Activated gamma-delta T cell (primary cell): Measurements from ENCODE around the gene TMX1.

Experiments
- DNase-seq: peaks from one replicate; lab custom pipeline; 2025; lab: John Stamatoyannopoulos, UW

TMX1 gene

DNA sequence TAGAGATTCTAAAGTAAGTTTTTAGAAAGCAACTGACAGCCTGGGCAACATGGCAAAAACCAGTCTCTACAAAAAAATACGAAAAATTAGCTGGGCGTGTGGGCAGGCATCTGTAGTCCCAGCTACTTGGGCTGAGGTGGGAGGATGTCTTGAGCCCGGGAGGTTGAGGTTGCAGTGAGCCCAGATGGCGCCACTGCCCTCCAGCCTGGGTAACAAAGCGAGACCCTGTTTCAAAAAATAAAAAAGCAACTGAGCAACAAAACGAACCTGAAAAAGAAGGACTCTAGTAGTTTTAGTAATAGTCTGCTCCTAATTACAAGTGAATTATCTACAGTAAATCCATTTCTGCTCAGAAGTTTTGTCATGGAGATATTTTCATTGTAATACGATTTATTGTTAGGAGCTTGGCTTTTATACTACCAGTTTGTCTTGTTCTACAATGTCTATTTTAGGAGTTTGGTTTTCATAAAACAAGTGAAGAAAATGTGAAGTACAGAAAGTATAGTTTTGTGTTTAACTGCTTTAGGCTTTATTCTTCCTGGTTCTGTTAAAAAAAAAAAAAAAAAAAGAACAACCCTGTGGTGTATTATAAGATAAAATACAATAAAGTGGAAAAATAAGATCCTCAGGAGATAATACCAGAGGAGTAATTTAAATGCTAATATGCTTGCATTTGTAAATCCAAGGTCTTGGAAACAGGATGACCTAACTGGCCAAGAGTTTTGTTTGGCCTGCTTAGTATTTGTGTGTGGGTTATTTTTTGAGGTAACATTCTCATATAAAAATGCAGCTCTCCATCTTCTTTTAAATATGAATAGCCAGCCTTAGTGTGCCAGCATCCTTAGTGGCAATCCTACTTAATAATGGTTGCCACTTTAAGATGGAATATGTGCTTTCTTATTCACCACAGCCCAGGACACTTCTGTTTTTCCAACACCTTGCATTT is 2.8 kb downstream of the TMX1 start:
- DNase-seq = no peak

DNA sequence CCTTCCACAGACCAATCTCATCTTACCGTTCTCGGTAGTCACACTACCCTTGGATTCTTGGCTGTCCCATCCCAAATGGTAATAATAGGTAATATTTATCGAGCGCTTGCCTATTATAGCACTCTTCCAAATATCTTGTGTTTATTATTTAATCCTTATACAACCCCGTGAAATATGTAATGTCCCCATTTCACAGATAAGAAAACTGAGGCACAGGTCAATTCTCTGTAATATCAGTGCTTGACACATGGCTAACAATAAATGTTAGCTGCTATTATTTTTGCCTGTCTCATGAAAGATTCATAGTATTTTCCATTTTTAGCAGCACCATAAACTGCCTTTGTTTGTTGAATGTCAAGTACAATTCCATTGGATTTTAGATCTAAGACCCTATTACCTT is 4.5 kb downstream of the TMX1 start:
- no peak for DNase-seq

GRCh38 chr14:51246032-51246431 is 6.0 kb downstream of the TMX1 start:
- DNase-seq = no peak

- no peak for DNase-seq
Observed at GRCh38 chr14:51248016-51248987, 8.3 kb downstream of the TMX1 start.

- DNase-seq = no peak
Observed at GRCh38 chr14:51251486-51251885, 11.4 kb downstream of the TMX1 start.

GRCh38 chr14:51253880-51254279 is 13.8 kb downstream of the TMX1 start:
- no peak for DNase-seq

DNA sequence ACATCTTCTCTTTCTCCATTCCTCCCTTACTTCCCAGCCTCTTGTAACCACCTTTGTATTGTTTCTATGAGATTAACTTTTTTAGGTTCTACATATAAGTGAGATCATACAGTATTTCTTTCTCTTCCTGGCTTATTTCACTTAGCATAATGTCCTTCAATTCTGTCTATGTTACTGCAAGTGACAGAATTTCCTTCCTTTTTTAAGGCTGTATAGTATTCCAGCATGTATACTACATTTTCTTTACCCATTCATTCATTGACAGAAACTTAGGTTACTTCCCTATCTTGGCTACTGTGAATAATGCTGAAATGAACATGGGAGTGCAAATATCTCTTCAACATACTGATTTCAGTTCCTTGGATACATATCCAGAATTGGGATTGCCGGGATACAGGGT is 18.2 kb downstream of the TMX1 start:
- no peak for DNase-seq

- DNase-seq = no peak
Observed at GRCh38 chr14:51258788-51259187, 18.7 kb downstream of the TMX1 start.

DNA sequence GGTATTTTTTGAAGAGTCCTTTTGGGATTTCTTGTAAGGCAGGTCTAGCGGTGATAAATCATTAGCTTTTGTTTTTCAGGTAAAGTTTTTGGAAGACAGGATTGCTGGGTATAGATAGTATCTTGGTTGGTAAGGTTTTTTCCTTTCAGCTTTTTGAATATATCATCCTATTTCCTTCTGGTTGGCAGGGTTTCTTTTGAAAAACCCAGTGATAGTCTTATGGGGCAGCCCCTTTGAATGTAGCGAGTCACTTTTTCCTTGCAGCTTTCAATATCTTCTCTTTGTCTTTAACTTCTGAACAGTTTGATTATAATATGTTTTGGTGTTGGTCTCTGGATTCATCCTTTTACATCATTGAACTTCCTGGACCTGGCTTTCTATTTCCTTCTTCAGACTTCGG is 20.2 kb downstream of the TMX1 start:
- DNase-seq = no peak

DNA sequence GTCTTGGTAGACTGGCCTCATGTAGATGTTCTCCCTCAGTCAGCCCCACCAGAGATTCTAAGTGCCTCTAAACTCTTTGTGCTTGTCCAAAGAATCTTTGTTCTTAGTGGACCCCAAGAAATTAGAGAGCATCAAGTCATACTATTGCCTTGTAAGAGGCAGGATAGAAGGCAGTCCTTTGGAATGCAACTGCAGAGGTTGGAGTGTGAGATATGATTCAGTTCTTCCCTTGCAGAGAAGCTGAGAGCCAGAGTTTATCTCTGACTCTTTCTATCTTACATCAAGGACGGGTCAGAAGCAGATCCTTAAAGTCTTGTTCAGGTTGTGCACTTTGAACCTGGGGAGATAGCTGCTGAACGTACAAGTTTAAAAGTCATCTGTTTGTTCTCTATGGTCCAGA is 21.1 kb downstream of the TMX1 start:
- no peak for DNase-seq

DNA sequence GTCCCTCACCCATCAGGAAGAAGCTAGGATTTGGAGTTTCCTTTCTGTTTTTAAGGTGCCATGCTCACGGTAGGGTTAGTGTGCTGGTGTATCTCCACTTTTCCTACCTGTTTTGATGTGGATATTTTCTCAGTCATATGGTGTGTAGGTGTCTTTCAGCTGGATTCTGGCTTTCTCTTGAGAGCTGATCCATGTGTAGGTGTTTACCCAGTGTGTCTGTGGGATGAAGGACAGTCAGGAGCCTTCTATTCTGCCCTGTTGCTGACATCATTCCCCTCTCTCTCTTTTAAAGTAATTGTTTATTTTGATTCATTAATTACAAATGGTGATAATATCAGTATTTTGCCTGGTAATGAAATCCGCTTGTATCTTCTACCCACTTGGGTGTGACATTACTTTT is 22.8 kb downstream of the TMX1 start:
- DNase-seq = no peak

DNA sequence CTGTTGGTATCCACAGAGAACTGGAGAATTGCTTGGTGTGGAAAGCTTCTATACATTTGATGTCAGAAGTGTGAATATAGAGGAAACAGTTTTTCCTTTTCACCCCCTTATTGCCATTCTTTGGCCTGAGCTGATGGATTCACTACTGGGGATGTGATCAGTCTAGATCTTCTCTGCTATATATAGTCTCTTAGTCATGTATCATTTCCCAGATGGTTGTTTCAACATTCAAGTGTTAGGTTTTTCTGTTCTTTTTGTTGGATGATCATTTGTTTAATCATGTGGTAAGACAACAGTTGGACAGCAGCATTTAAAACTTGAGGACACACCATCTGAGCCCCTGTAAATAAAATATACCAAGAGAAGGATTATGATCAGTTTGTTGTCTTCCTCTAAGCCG is 29.6 kb downstream of the TMX1 start:
- DNase-seq = no peak

DNA sequence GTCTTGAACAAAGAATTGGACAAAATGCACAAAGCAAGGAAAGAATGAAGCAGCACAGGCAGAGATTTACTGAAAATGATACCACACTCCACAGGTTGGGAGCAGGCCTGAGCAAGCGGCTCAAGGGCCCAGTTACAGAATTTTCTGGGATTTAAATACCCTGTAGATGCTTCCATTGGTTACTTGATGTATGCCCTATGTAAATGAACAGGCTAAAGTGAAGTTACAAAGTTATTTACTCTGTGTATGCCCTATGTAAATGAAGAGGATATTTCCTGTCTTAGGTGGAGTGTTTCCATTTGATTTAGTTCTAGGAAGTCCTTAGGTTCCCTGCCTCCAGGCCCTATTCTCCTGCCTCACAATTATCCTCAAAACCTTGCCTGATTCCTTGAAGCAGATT is 36.6 kb downstream of the TMX1 start:
- no peak for DNase-seq

GRCh38 chr14:51277753-51278415 is 37.8 kb downstream of the TMX1 start:
- DNase-seq = no peak

DNA sequence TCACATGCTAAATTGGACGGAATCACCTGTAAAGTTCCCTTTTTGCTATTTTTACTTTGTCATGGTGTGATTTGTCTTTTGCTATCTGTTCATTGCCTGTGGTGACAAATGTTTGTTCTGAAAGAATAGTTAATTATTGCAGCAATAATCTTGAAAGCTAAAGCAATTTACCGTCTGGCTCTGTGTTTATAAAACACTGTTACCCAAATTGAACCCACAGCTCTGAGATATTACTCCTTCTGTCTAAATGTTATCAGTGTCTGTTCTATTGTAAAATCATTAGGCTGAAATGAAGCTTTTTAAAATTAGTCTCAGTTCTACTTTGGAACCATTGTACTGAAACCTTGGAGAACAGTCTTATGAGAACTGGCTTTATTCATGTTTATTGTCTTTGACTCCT is 42.5 kb downstream of the TMX1 start:
- no peak for DNase-seq

GRCh38 chr14:51283402-51284085 is 43.5 kb downstream of the TMX1 start:
- DNase-seq = no peak

DNA sequence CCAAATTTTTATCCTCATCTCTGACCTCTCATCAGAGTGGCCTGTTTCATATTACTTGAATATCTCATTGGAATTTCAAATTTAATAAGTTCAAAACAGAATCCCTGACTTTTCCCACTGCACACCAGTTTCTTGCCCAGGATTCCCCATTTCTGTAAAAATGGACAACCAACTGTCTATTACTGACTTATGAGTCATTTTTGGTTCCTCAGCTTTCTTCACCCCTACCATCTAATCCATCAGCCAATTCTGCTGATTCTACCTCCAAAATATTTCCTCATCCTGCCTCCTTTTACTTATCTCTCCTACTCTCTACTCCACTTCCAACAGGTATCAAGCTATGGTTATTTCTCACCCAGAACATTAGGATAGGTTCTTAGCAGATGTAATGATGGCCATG is 44.2 kb downstream of the TMX1 start:
- DNase-seq = no peak

- no peak for DNase-seq
Observed at GRCh38 chr14:51285120-51285519, 45.1 kb downstream of the TMX1 start.

GRCh38 chr14:51289169-51289568 is 49.1 kb downstream of the TMX1 start:
- no peak for DNase-seq

DNA sequence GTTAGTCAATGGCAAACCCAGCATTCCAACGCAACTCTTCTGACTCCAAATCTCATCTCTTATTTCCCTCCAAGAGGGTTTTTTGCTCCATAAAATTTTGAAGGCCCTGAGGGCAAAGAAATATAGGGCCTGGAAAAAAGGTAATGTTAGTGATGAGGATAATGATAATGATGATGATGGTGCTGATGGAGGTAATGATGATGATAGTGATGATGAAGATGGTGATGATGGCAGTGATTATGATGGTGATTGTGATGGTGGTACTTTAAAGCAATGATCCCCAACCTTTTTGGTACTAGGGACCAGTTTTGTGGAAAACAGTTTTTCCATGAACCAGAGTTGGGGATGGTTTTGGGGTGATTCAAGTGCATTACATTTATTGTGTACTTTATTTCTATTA is 50.1 kb downstream of the TMX1 start:
- DNase-seq = no peak

GRCh38 chr14:51291016-51291415 is 51.0 kb downstream of the TMX1 start:
- DNase-seq = no peak
